ENCODE measurements around the gene CIB2.

CIB2 gene

GRCh38 chr15:78083687-78084448 lies 47.4 kb downstream of the CIB2 start:
- DNase-seq (ENCODE audit: low read depth): no peak

GRCh38 chr15:78083186-78083585 lies 48.1 kb downstream of the CIB2 start:
- DNase-seq (ENCODE audit: low read depth): no peak

- no peak for DNase-seq (ENCODE audit: low read depth)
Observed at GRCh38 chr15:78082743-78083110, 48.5 kb downstream of the CIB2 start.

DNA sequence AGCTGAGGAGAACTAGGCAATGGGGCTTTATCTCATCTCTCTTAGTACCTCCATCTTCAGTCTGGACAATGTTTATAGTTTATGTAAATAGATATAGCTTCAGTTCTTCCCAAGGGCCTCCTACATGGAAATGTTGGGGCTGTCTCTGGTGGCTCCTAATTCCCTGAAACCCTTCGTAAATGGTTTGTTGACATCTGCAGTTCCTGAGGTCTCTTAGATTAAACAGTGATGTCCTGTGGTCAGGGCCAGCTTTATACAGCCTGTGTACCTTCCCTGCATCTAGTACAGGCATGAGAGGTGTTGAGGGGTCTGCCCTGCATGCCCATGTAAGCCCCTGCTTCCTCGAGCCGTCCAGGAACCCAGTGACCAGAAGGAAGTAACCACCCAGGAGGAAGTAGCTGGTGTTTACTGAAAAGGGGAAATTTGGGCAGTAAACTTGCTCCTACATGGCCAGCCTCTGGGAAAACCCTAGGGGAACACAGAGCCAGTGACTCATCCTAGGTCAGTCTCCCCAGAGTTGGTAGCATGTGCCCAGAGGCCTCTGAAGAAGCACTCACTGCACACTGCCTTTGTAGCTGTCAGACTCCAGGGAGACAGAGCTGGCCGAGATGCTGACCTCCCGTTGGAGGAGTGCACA lies 49.0 kb downstream of the CIB2 start:
- no peak for DNase-seq (ENCODE audit: low read depth)

GRCh38 chr15:78080088-78080460 lies 51.2 kb downstream of the CIB2 start:
- DNase-seq (ENCODE audit: low read depth): no peak

DNA sequence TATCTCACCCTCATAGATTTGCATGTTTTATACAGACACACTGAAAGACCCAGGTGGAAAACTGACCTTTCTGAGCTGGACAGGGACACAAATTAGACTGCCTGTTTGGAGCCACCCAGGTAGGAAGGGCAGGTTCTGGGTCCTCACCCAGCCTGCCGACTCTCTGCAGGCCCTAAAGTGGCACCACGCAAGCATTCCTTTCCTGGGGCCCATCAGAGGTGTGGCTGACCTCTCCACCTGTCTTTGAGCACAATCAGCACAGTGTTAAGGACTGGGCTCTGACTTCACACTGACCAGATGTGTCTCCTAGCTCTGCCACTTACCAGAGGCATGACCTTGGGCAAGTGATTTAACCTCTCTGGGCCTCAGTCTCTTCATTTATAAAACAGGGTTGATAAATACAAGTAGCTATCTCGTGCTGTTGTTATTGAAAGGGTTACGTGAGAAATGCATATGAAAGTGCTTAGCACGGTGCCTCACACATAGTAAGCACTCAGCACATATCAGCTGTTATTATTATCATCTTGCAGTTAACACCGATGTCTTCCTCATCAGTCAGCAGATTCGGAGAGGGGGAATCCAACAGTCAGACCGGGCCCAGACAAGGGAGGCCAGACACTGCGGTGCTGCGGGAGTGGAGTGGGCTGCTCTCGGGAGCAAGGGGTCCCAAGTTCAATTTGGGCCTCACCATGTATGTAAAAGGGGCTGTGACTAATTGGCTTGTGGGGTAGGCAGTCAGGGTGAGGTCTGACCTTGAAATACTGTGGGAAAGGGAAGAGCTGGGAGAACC lies 51.8 kb downstream of the CIB2 start:
- DNase-seq (ENCODE audit: low read depth): no peak

- no peak for DNase-seq (ENCODE audit: low read depth)
Observed at GRCh38 chr15:78077871-78078210, 53.4 kb downstream of the CIB2 start.

DNA sequence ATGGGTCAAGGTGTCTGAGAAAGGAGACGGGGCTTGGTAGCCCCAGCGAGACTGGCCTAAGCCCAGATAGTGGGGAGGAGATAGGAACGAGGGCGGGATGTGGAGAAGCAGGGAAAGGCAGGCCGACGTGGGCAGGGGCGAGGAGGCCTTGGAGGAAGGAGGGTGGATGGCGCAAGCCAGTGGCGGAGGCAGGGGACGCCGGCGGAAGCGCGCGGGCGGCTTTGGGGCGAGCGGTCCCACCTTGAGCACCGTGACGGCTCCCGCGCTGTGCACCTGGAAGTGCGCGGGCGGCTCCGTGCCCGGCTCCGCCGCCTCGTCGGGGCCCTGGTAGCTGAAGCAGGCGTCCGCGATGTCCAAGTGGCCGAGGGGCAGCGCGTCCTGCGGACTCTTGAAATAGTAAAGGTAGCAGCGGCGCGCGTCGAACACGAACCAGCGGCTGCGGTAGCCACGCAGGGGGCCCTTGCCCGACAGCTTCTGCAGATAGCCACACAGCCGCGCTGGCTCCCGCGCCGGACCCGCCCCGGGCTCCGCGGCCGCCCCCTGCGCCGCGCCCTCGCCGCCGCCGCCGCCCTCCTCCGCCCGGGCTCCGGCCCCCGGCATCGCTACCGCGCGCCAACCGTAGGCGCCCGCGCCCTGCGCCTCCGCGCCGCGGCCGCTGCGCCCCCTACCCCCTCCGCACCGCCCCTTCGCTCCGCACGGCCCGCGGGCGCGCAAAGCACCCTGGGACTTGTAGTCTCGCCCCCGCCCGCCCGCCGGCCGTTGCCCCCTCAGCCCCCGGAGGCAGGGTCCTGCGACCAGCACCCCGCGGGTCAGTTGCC lies 54.0 kb downstream of the CIB2 start, which contains the start of gene TBC1D2B:
TSS of gene TBC1D2B (minus strand) at position 659 of the 818 bp plus-strand sequence. CDS start at position 600, 59 bp downstream.
- DNase-seq (ENCODE audit: low read depth): peak; percentile 42

GRCh38 chr15:78076231-78077052 lies 54.8 kb downstream of the CIB2 start:
- no peak for DNase-seq (ENCODE audit: low read depth)

- DNase-seq (ENCODE audit: low read depth): no peak
Observed at GRCh38 chr15:78075490-78076230, 55.6 kb downstream of the CIB2 start.

DNA sequence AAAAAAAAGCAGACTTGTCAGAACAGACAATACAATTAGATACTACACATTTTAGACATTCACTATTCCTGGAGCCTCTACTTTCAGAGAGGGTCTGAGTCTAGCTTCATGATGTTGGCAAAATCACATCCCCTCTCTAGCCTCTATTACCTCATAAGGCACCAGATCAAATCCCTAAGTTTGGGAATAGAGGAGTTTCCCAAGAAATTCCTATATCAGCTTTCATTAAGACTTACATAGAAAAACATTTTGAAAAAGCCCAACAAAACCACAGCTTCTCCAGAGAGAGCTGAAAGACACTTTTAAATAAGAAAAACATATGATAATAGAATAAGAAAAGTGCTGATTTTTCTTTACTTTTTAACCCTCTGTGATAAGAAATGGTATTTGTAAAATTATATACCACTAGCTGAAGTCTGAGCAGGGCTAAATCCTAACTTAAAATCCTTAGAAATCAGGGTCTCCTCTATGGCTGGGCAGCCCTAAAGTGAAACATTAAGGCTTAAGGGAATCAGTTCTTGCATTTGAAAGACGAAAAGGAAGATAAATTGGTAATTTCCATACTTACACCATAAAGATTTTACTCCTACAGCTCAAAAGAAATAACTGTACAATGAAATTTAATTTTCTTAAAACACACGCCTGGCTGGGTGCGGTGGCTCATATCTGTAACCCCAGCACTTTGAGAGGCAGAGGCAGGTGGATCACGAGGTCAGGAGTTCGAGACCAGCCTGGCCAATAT lies 58.0 kb downstream of the CIB2 start:
- DNase-seq (ENCODE audit: low read depth): no peak

DNA sequence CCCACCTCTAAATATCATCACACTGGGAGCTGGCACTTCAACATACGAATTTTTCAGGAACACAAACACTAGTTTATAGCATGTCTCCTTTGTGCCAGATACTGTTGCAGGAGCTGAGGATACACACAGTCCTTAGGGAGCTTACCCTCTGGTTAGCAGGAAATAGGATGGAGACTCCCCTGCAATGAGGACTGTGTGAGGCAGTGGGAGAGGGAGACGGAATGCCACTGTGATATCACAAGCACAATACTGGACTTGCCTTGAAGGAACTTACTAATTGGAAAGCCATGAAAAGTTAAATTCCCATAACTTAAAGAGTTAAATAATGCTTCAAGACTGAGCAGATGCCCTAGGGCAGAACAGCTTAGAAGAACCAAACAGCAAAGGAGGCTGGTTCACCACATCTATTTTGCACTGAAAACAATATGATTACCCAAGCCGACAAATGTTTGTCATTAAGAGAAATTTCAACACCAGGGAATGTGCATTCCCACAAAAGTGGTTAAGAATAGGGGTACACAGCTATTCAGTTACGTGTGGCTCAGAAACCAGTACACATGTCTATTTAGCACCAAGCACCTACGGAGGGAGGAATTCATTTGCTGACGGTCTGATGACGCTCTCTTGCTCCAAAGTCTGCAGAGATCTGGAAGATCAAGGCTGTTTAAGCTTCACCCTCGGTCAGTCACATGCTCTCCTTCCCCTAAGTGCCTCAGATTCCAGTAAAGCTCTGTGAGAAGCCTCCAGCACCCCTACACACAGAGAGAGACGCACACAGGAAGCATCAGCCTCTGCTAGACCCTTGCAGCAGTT lies 59.0 kb downstream of the CIB2 start:
- no peak for DNase-seq (ENCODE audit: low read depth)

- DNase-seq (ENCODE audit: low read depth): no peak
Observed at GRCh38 chr15:78071383-78071782, 59.9 kb downstream of the CIB2 start.

GRCh38 chr15:78070049-78070700 lies 61.1 kb downstream of the CIB2 start:
- no peak for DNase-seq (ENCODE audit: low read depth)

GRCh38 chr15:78069462-78070029 lies 61.7 kb downstream of the CIB2 start:
- DNase-seq (ENCODE audit: low read depth): no peak

- DNase-seq (ENCODE audit: low read depth): no peak
Observed at GRCh38 chr15:78069052-78069414, 62.2 kb downstream of the CIB2 start.

DNA sequence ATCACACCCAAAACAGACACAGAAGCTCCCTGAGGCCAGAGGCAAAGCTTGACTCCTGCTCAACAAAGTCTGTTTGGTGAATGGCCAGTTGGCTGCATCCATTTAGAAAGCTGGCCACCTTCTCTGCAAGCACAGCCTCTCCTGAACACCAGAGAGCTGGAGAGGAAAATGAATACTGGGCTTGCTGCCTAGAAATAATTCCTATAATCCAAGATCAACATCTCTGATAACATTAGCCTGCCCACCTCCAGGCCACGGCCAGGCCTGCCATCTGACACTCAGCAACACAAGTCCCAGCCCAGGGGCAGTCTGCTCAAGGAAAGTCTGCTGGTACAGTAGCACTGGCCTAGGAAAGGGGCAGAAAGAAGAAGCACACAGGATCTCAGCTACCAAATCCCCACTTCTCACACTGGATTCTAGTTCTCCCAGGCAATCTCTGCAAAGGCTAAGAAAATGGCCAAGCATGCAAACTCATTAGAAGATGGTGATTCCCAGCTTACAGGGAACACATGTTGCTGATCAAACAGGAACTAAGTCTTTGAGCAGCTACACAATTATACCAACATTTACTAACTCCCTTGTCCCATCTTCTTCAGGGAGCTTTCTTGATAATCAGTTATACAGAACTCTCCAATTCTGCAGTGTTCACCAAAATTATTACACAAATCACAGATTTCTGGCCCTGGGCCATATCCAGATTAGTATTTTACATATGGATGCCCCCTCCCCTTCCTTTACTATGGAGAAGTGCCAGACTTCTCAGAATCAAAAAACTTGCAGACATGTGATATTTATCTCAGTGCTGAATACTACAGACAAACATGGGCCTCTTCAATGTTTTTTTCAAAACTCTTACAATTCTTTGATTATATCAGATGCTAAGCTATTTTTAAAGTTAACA lies 63.7 kb downstream of the CIB2 start:
- no peak for DNase-seq (ENCODE audit: low read depth)

Data from activated gamma-delta T cell treated with anti-CD3 and anti-CD28 coated beads, Interleukin-2, amount 50 U/mL, for 16 hours (primary cell).